Spleen (tissue), 11 donors: Measurements from ENCODE around the gene TAS2R10. TPM values are rescaled to one million over a fixed set of nuclear protein-coding genes. Genes with fewer than 3 reads are reported as not detected.

Source experiments
- DNase-seq: peaks from one replicate; pipeline ENCODE4 v3.0.0-alpha.2; 2020
- H3K27ac ChIP-seq, 8 donors: fragments of 200-600 bp; sonication (generic) in 7 of 8; 1 replicate in 4 of 8; 2 replicates in 4 of 8; pipeline versions ENCODE4 v1.5.0 to v1.8.0; 2016 to 2021; ENCODE audit warnings: inconsistent platforms in 4 of 8, mild to moderate bottlenecking in 4 of 8, moderate library complexity in 1 of 8
- H3K27me3 ChIP-seq, 7 donors: fragments of 200-600 bp; sonication (generic) in 6 of 7; replicated peaks in 1 of 7; 1 replicate in 4 of 7; 2 replicates in 3 of 7; pipeline versions ENCODE4 v1.5.0 to v1.8.0; 2016 to 2021; ENCODE audit warnings: inconsistent platforms in 3 of 7, mild to moderate bottlenecking in 1 of 7
- H3K36me3 ChIP-seq, 6 donors: fragments of 200-600 bp; sonication (generic) in 5 of 6; 1 replicate in 4 of 6; 2 replicates in 2 of 6; pipeline versions ENCODE4 v1.5.0 to v1.8.0; 2016 to 2021; ENCODE audit warnings: inconsistent platforms in 2 of 6
- H3K4me1 ChIP-seq, 6 donors: fragments of 200-600 bp; sonication (generic) in 5 of 6; 1 replicate in 3 of 6; 2 replicates in 3 of 6; pipeline versions ENCODE4 v1.5.0 to v1.8.0; 2016 to 2021; ENCODE audit warnings: inconsistent platforms in 3 of 6
- H3K4me3 ChIP-seq, 8 donors: fragments of 200-600 bp; sonication (generic) in 7 of 8; 1 replicate in 4 of 8; 2 replicates in 4 of 8; pipeline versions ENCODE4 v1.5.0 to v1.8.0; 2016 to 2021; ENCODE audit warnings: inconsistent platforms in 4 of 8, mild to moderate bottlenecking in 4 of 8, moderate library complexity in 2 of 8
- H3K9me3 ChIP-seq, 8 donors: fragments of 200-600 bp; sonication (generic) in 7 of 8; 1 replicate in 4 of 8; 2 replicates in 4 of 8; pipeline versions ENCODE4 v1.5.0 to v1.8.0; 2016 to 2021; ENCODE audit warnings: inconsistent platforms in 4 of 8
- CTCF ChIP-seq, 11 experiments: fragments of 200-600 bp in 7 of 11; fragments of 450-650 bp in 4 of 11; sonication (generic) in 4 of 11; IDR thresholded peaks in 8 of 11; conservative IDR thresholded peaks in 3 of 11; 1 replicate in 7 of 11; 2 replicates in 4 of 11; pipeline versions ENCODE4 v1.4.0 to v1.8.0; 2016 to 2021; ENCODE audit warnings: antibody characterized with exemption in 11 of 11, inconsistent platforms in 4 of 11, mild to moderate bottlenecking in 1 of 11
- POLR2A ChIP-seq, 3 donors: fragments of 450-650 bp; IDR thresholded peaks; one replicate each; pipeline ENCODE4 v1.5.1; 2017; ENCODE audit warnings: antibody characterized with exemption in 3 of 3, mild to moderate bottlenecking in 1 of 3
- POLR2AphosphoS5 ChIP-seq, 3 donors: sonication (generic); formaldehyde crosslinking; IDR thresholded peaks; one replicate each; pipeline ENCODE4 v1.5.1; 2017; ENCODE audit warnings: antibody characterized with exemption in 3 of 3
- WGBS, 5 donors: extraction: QIAGEN DNeasy Blood & Tissue Kit in 3 of 5; methylation state at CpG; one replicate each; pipeline versions ENCODE4 v1.1.5 to v1.1.7; 2013 to 2018; 5-methylcytosine and 5-hydroxymethylcytosine counted together
- intact Hi-C: fragments of 100-400 bp; cut with DNase I; formaldehyde crosslinking; loops from one replicate; pipeline ENCODE4 v1.15.0; 2023; ENCODE audit warnings: low total_unique reads
- polyA plus RNA-seq, 3 donors: library from polyadenylated mRNA; stranded (reverse); fragments of 200-250 nt; gene quantifications; one replicate each; pipeline ENCODE4 v1.2.1, GENCODE V29; 2013
- total RNA-seq, 7 donors: library from RNA; depleted of rRNA in 3 of 7; stranded (reverse); fragments of >200 nt in 3 of 7; fragmentation: NEBNext Ultra II Directional in 4 of 7; extraction: Animal tissue kit (Norgen Biotek cat#: 25700) in 4 of 7; gene quantifications; one replicate each; pipeline versions ENCODE4 v1.1.0 to v1.2.1, GENCODE V29; 2016 to 2021
- donor health status: healthy with polysubstance abuse.
- donor health status: DM: no; HTN: no; CAD: no; lungs with moderate emphysema.
- donor health status: DM: no; HTN: no; CAD: no.
- donor health status: Bipolar disorder and iron deficiency.
- donor health status: healthy.
- donor health status: DM: no; HTN: no; CAD: no.
- donor health status: DM: yes; HTN: yes; CAD: no.

TAS2R10 gene
- total and polyA plus RNA-seq, 10 donors, result 0.11 to 3.9 (median 1.5) TPM; not detected in 1

GRCh38 chr12:10829994-10830393 is 3.8 kb upstream of the TAS2R10 start:
- no peak overlapping the region for H3K4me3 ChIP-seq
- intact Hi-C loops, result no loop called here
- H3K27ac ChIP-seq, result no peak overlapping the region
- H3K9me3 ChIP-seq, result no peaks in the 10 kb centered on the region
- H3K36me3 ChIP-seq, result no peaks in the 10 kb centered on the region
- DNase-seq, result no peak
- WGBS, 5 donors, result 93 to 100% (median 97%) methylated on average over 1 of the region's 1 CpG
- H3K27me3 ChIP-seq, result no peaks in the 10 kb centered on the region
- no peaks in the 10 kb centered on the region for H3K4me1 ChIP-seq
- TF ChIP-seq POLR2A (IDR thresholded peaks at IDR 0.05) (no peak), CTCF (IDR thresholded peaks at IDR 0.05 in 8 of 11, conservative IDR thresholded peaks at IDR 0.05 in 3 of 11) (no peak), POLR2AphosphoS5 (IDR thresholded peaks at IDR 0.05) (no peak)

GRCh38 chr12:10824957-10825356 is 1.2 kb downstream of the TAS2R10 start:
- Histone ChIP-seq H3K4me3 (no peak overlapping the region), H3K27me3 (no peaks in the 10 kb centered on the region), H3K27ac (no peak overlapping the region), H3K9me3 (no peaks in the 10 kb centered on the region), H3K4me1 (no peaks in the 10 kb centered on the region), H3K36me3 (no peaks in the 10 kb centered on the region)
- intact Hi-C loops, result no loop called here
- no peak for TF ChIP-seq POLR2A (IDR thresholded peaks at IDR 0.05)
- no peak for TF ChIP-seq CTCF (IDR thresholded peaks at IDR 0.05 in 8 of 11, conservative IDR thresholded peaks at IDR 0.05 in 3 of 11)
- TF ChIP-seq POLR2AphosphoS5 (IDR thresholded peaks at IDR 0.05), result no peak
- WGBS, 5 donors, result 83 to 88% (median 86%) methylated on average over 3 of the region's 3 CpGs
- no peak for DNase-seq

GRCh38 chr12:10811883-10812536 is 14.1 kb downstream of the TAS2R10 start:
- no peak for TF ChIP-seq POLR2A (IDR thresholded peaks at IDR 0.05)
- TF ChIP-seq POLR2AphosphoS5 (IDR thresholded peaks at IDR 0.05), result no peak
- no peak for TF ChIP-seq CTCF (IDR thresholded peaks at IDR 0.05 in 8 of 11, conservative IDR thresholded peaks at IDR 0.05 in 3 of 11)
- Histone ChIP-seq H3K4me3 (no peak overlapping the region), H3K27me3 (peaks cover 0 to 10% (median 0%) of the 10 kb centered on the region in 7 donors), H3K27ac (no peak overlapping the region), H3K9me3 (peaks cover 0 to 3% (median 0%) of the 10 kb centered on the region in 8 donors), H3K4me1 (no peaks in the 10 kb centered on the region), H3K36me3 (no peaks in the 10 kb centered on the region)
- intact Hi-C loops, result no loop called here
- WGBS, 5 donors, result 77 to 90% (median 83%) methylated on average over 3 of the region's 3 CpGs
- no peak for DNase-seq

GRCh38 chr12:10810068-10810467 is 16.1 kb downstream of the TAS2R10 start, which contains the start of gene TAS2R9:
Gene TAS2R9 (minus strand): TSS chr12:10810168. CDS start chr12:10810075, 93 bp downstream.
- no peaks in the 10 kb centered on the region for H3K36me3 ChIP-seq
- no peak within 1 kb of the TSS for H3K4me3 ChIP-seq
- peaks cover 0 to 10% (median 0%) of the 10 kb centered on the region in 7 donors for H3K27me3 ChIP-seq
- TF ChIP-seq POLR2A (IDR thresholded peaks at IDR 0.05) (no peak), CTCF (IDR thresholded peaks at IDR 0.05 in 8 of 11, conservative IDR thresholded peaks at IDR 0.05 in 3 of 11) (no peak), POLR2AphosphoS5 (IDR thresholded peaks at IDR 0.05) (no peak)
- H3K27ac ChIP-seq, result no peak within 1 kb of the TSS
- no peaks in the 10 kb centered on the region for H3K9me3 ChIP-seq
- H3K4me1 ChIP-seq, result no peaks in the 10 kb centered on the region
- intact Hi-C loops, result no loop called here
- no peak for DNase-seq
